DMS53 treated with DMSO at 0.1 percent for 48 hours (cell line): Measurements from ENCODE around the gene HIF3A.

Source experiments
- DNase-seq: peaks from one replicate; lab custom pipeline; 2025; ENCODE audit not compliant: unreplicated experiment; lab: John Stamatoyannopoulos, UW

The HIF3A gene

DNA sequence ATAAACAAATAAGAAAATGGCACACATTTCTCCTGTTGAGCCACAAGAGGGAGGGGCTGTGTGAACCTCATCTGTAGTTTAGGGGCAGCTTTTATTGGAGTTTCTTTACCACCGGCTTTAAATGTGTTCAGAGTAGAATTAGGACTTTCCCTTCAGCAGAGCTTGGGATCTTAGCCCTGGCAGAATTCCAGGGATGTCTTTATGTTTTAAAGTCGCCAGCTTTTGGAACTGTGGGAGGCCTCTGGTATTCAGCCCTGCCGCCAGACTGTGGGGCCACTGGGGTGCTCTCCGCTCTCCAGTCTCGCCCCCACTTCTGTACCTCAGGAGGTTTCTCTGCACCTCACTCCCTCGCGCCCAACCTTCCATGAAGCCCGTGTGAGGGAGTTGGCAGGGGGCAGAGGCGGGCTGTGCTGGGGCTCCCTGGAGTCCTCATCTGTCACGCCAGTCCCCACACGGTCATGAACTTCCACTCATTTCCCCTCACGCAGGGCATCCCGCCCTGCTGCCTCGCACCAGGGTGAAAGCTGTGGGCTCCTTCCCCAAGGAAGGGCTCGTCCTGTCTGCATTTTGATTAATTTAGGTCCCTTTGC lies 85.0 kb downstream of the HIF3A start:
- DNase-seq, result no peak

DNA sequence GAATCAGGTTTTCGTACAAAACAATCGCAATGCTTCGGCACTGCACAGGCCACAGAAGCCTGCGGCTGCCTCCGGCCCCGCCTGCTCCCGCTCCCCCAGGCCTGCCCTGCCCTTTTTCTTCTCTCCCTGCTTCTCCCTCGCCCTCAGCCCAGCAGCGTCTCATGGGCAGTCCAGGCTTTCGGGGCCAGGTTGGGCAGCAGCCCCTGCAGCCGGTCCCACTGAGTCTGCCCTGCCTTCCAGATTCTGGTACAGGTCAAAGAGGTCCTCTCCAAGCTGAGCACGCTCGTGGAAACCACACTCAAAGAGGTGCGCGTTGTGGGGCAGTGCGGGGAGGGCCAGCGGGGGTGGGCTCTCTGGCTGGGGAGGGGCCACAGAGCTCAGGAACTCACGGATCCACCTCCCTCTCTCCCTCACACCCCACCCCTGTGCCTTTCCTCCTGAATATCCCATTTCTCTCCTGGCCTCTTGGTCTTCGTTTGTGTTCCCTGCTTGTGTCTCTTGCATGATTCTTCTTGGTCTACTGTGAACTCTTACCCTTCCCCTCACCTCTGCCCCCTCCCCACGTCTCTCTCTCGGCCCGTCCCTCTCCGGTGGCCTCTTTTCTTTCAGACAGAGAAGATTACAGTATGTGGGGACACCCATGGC lies 86.5 kb downstream of the HIF3A start:
- DNase-seq, result no peak

DNA sequence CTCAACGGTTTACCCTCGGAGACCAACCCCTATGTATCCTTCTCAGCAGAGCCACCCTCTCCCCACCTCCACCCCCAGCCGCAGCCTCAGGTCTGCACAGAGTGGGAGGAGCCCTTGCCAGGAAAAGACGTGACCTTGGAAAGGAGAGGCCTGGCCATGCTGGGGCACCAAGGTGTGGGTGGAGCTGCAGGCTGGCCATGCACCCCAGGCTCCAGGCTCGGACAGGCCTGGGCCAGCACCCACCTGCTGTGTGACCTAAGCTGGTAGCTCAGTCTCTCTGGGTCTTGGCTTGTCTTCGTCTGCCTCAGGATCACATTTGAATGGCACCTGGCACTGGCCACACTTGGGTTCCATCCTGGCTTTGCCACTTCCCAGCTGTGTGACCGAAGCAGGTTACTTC lies 87.0 kb downstream of the HIF3A start:
- DNase-seq, result no peak

DNA sequence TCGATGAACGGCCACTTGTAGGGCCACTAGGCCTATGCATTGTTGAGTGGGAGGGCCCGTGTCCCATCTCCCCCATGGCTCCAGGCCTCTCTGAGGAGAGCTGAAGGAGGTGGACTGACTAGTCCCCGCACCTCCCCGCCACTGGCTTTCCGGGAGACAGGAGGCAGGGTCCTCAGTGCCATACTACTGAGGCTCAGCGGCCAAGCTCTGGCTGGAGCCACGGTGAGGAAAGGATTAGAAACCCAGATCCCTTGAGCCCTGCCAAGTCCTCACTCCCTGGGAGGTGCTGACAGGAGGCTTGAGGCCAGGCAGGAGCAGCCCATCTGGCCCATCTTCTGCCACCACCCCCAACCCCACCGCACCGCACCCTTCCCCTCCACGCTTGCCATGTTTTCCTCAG lies 87.6 kb downstream of the HIF3A start:
- no peak for DNase-seq

DNA sequence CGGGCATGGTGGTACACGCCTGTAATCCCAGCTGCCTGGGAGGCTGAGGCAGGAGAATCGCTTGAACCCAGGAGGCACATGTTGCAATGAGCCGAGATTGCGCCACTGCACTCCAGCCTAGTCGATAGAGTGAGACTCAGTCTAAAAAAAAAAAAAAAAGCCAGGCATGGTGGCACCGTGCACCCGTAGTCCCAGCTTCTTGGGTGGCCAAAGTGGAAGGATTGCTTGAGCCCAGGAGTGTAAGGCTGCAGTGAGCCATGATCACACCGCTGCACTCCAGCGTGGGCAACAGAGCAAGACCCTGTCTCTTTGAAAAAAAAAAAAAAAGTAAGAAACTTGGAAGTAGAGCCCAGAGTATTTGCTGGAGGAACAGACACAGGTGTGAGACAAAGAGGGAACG lies 88.8 kb downstream of the HIF3A start:
- DNase-seq, result no peak

DNA sequence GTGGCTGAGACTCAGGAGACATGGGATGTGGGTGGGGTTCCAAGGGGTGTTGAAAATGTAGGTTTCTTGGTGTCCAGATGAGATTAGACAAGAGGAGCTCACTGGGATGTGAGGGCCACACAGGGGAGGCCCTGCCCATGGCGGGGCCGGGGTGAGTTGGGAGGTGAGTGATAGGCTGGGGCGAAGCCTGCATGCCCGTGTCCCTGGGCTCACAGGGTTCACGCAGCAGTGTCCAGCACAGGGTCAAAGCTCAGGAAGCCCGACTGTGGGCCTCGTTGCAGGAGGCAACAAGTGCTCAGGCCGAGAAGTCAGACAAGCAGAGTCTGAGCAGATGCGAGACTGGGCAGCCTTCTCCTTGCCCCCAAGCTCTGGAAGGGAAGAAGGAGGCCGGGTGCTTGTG lies 89.3 kb downstream of the HIF3A start:
- no peak for DNase-seq

DNA sequence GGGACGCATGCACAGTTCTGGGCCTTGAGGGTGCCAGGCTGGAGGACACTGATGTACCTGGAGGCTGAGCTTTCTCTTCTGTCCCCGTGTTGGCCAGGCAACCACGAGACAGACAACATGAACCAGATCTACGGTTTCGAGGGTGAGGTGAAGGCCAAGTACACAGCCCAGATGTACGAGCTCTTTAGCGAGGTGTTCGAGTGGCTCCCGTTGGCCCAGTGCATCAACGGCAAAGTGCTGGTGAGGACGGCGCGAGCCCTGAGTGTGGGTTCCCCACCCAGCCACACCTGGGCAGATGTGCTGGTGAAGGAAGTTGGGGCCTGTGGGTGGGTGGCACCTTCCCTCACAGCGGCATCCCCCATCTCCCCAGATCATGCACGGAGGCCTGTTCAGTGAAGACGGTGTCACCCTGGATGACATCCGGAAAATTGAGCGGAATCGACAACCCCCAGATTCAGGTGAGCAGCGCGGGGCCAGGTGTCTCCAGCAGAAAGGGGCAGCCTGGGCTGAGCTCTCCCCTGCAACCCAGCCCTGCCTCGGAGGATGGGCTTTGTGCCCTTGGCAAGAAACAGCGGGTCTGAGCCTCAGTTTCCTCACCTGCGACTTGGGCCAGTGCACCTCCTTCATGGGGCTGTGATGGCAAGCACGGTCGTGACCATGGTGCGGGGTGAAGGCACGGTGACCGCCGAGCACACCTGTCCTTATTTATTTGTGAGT lies 90.3 kb downstream of the HIF3A start:
- DNase-seq, result no peak

DNA sequence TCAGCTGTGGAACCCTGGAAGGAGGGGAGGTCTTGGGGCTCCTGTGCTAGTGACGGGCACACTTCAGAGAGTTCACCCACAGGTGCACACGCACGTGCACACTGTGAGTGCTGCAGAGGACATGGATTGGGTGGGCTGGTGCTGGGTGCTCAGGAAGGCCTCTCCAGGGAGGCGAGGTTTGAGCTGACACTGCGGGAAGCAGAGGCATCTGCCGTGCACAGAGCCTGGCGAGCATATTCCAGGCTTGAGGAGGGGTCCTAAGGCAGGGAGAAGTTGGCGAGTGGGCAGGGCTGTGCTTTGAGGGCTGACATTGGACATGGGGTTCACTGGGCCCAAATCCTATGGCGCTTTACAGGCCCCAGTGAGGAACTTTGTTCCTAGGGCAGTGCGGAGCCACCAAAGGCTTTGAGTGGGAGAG lies 90.9 kb downstream of the HIF3A start:
- DNase-seq, result no peak

DNA sequence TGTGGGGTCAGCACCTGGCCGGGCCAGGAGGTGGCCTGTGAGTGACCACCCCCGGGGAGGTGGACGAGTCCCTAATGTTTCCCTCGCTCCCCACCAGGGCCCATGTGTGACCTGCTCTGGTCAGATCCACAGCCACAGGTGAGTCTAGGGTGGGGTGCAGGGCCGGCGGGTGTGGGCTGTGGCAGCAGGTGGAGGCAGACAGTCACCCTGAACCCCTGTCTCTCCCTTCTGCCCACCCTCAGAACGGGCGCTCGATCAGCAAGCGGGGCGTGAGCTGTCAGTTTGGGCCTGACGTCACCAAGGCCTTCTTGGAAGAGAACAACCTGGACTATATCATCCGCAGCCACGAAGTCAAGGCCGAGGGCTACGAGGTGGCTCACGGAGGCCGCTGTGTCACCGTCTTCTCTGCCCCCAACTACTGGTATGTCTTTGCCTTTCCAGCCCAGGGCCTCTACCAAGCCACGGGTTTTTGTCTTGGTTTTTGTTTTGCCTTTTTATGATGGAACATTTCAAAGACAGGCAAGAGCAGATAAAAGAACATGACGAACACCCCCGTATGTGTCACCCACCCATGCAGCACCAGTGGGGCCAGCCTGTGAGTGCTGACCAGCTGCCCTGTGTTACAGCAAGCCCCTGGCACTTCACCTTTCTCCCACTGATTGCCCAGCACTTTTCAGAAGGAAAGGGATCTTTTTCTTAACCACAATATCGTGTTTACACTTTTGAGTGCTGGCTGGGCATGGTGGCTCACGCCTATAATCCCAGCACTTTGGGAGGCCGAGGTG lies 91.7 kb downstream of the HIF3A start:
- DNase-seq, result no peak

DNA sequence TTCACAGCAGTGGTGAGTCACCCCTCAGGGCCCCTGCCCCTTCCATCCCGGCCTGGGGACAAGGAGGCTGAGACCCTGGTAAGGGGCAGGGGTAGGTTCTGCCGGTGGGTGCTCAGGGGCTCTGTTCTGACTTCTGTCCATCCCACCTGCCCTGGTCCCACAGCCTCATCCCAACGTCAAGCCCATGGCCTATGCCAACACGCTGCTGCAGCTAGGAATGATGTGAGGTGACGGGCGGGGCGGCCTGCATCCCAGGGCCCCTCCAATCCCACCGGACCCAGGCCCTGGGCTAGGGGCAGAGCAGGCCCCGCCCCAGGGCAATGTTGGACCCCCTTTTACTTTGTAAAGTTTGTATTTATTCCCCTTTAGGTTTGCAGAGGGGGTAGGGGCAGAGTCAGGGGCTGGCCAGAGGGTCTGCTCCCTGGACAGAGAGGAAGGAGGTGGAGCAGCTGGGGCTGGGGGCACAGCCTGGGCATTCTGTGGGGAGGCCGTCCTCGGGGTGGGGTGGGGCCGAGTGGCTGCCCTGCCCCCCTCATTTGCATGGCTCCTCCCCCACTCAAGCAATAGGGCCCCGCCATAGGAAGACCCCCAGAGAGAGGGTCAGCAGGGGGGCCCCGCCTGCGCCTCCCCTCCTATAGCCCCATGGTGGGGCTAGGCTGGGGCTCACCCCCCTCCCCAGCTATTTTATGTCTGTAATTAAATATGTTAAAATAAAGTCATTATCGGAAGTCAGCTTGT lies 93.4 kb downstream of the HIF3A start:
- no peak for DNase-seq

DNA sequence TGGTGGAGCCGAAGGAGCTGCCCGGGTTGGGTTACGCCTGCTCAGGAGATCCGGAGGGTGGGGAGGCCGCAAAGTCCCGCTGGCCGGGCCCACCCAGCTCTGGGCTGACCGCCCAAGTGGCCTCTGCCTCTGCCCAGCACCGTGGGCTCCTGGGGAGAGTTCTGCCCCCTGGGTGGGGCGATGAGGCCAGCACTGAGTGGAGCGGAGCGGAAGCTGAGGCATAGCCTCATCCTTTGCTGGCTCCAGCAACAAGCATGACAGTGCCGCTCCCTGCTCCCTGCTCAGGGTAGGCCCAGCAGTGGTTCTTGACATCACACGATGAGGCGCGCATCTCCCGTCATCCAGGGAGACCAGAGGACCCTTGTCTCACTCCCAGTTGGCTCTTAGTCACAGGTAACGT lies 94.0 kb downstream of the HIF3A start:
- DNase-seq, result no peak

DNA sequence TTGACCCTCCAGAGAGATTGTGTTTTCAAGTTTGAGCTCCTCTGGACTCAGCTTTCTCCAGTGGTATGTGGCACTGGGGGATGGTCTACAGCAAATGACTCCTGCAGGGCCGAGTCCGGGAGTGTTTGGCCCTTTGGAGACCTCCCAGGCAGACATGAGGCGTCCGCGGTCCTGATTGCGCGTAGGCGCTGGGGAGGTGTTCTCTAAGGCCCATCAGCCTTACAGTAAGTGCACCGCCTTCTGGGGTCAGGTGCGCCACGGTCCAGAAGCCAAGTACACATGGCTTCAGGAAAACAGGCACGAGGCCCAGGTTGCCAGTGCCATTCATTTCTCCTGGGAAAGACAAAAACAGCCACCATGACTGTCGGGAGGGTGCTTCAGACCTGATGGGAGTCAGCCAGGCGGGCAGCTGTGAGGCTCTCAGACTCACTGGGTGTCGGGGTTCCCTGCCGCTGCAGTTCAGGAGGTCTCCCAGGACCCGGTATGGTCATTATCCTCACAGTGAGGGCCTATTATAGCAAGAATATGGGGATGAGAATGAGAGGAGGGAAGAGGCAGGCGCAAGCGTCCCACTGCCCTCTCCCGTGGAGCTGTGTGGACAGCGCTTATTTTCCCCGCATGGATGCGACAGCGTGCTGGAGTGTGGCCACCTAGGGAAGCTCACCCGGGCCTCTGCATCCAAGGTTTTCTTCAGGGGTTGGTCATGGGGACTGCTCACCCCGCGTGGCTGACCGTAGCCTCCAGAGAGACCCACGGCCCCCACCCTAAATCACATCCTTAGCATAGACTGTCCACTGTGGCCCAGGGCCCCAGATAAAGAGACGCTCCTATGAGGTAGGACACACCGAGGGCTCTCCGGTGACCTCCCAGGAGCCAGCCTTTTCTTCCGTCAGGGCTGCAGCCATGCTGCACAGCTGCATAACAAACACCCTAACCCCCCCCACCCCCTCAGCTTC lies 94.7 kb downstream of the HIF3A start:
- DNase-seq, result no peak

DNA sequence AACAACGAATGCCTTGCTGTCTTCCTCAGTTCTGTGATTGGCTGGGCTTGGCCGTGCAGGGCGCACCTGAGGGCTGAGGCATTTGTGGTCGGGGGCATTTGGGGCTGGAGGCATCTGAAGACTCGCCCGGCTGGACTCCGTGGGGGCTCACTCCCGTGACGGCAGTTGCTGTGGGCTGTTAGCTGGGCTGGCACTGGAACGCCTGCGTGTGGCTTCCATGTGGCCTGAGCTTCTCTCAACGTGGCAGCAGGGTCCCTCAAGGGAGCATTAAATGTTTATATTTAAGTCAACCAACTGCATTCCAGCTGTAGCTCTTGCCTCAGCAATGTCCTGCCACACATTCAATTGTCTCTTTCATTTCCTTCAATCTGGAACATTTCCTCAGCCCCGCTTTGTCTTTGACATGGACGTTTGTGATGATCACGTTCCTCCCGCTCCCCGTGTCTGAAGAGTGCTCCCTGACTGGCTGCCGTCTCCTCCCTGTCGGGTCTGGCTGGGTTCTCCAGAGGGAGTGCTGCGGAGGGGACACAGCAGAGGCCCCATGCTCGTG lies 95.5 kb downstream of the HIF3A start:
- no peak for DNase-seq

DNA sequence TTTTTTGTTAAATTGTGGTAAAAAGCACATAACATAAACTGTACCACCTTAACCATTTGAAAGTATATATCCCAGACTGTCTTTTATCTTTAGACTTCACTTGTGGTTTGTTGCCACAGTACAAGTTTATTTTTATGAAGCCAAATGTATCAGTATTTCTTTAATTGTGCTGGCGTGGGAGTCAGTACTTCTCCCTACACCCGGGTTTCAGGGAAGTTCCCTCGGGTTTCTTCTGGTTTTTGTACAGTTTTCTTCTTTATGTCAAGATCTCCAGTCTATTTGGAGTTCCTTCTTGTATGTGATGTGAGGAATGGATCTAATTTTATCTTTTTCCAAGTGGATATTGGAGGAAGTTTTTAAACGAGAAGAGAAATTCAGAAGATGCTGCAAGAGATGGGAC lies 96.0 kb downstream of the HIF3A start:
- no peak for DNase-seq
